ENCODE data around the gene VAV2.

VAV2 gene

GRCh38 chr9:133795049-133795448 lies 197.1 kb downstream of the VAV2 start:
- no peak for TF ChIP-seq Cebpa-rat (IDR thresholded peaks at IDR 0.05)
- H3K36me3 ChIP-seq: peaks cover 0 to 44% (median 8%) of the 10 kb centered on the region in 11 experiments; a peak in 12 of 22 replicates
- no peak overlapping the region for H3K27ac ChIP-seq
- H3K9ac ChIP-seq: no peak overlapping the region
- no peak overlapping the region for H3K4me3 ChIP-seq
- H3K4me2 ChIP-seq: peak overlapping the region in 2 of 11 experiments; percentile 75 to 76; a peak in 3 of 22 replicates
- peaks cover 0 to 68% (median 27%) of the 10 kb centered on the region in 11 experiments; a peak in 17 of 22 replicates for H4K20me1 ChIP-seq
- H3K9me3 ChIP-seq (replicated peaks in 1 of 11): no peaks in the 10 kb centered on the region
- peaks cover 0 to 11% (median 0%) of the 10 kb centered on the region in 11 experiments; a peak in 7 of 22 replicates for H3K27me3 ChIP-seq
- H3K4me1 ChIP-seq: peaks cover 15 to 34% (median 27%) of the 10 kb centered on the region in 10 experiments

GRCh38 chr9:133794016-133794760 lies 197.9 kb downstream of the VAV2 start:
- H3K4me3 ChIP-seq: no peak overlapping the region
- no peak for TF ChIP-seq Cebpa-rat (IDR thresholded peaks at IDR 0.05)
- H3K27me3 ChIP-seq: peaks cover 0 to 11% (median 0%) of the 10 kb centered on the region in 11 experiments; a peak in 7 of 22 replicates
- peak overlapping the region in 1 of 11 experiments; percentile 21; a peak in 1 of 22 replicates for H3K9ac ChIP-seq
- peaks cover 24 to 43% (median 36%) of the 10 kb centered on the region in 10 experiments for H3K4me1 ChIP-seq
- H3K4me2 ChIP-seq: peak overlapping the region; percentile 64 to 84 (median 76)
- H3K9me3 ChIP-seq (replicated peaks in 1 of 11): no peaks in the 10 kb centered on the region
- H4K20me1 ChIP-seq: peaks cover 0 to 68% (median 31%) of the 10 kb centered on the region in 11 experiments; a peak in 18 of 22 replicates
- H3K36me3 ChIP-seq: peaks cover 0 to 40% (median 8%) of the 10 kb centered on the region in 11 experiments; a peak in 12 of 22 replicates
- no peak overlapping the region for H3K27ac ChIP-seq

- TF ChIP-seq Cebpa-rat (IDR thresholded peaks at IDR 0.05): no peak
- peak overlapping the region in 4 of 10 experiments; percentile 23 to 57 (median 30); a peak in 5 of 20 replicates for H3K4me3 ChIP-seq
- no peaks in the 10 kb centered on the region for H3K9me3 ChIP-seq (replicated peaks in 1 of 11)
- no peak overlapping the region for H3K27ac ChIP-seq
- peaks cover 0 to 33% (median 8%) of the 10 kb centered on the region in 11 experiments; a peak in 11 of 22 replicates for H3K36me3 ChIP-seq
- H3K4me1 ChIP-seq: peaks cover 31 to 50% (median 43%) of the 10 kb centered on the region in 10 experiments
- peak overlapping the region in 1 of 11 experiments; percentile 11; a peak in 1 of 22 replicates for H3K9ac ChIP-seq
- H4K20me1 ChIP-seq: peaks cover 0 to 68% (median 36%) of the 10 kb centered on the region in 11 experiments; a peak in 18 of 22 replicates
- H3K4me2 ChIP-seq: peak overlapping the region; percentile 64 to 84 (median 76)
- H3K27me3 ChIP-seq: peaks cover 0 to 11% (median 0%) of the 10 kb centered on the region in 11 experiments; a peak in 7 of 22 replicates
Measured at GRCh38 chr9:133793471-133793870, 198.7 kb downstream of the VAV2 start.

GRCh38 chr9:133792721-133793470 lies 199.2 kb downstream of the VAV2 start:
- H3K4me2 ChIP-seq: peak overlapping the region; percentile 64 to 84 (median 76)
- peak overlapping the region in 5 of 10 experiments; percentile 11 to 57 (median 25); a peak in 7 of 20 replicates for H3K4me3 ChIP-seq
- peak overlapping the region in 1 of 11 experiments; percentile 11; a peak in 1 of 22 replicates for H3K9ac ChIP-seq
- peaks cover 0 to 11% (median 0%) of the 10 kb centered on the region in 11 experiments; a peak in 7 of 22 replicates for H3K27me3 ChIP-seq
- peaks cover 0 to 31% (median 8%) of the 10 kb centered on the region in 11 experiments; a peak in 11 of 22 replicates for H3K36me3 ChIP-seq
- no peaks in the 10 kb centered on the region for H3K9me3 ChIP-seq (replicated peaks in 1 of 11)
- TF ChIP-seq Cebpa-rat (IDR thresholded peaks at IDR 0.05): no peak
- peaks cover 0 to 67% (median 39%) of the 10 kb centered on the region in 11 experiments; a peak in 18 of 22 replicates for H4K20me1 ChIP-seq
- no peak overlapping the region for H3K27ac ChIP-seq
- peaks cover 37 to 56% (median 49%) of the 10 kb centered on the region in 10 experiments for H3K4me1 ChIP-seq

- Histone ChIP-seq H3K36me3 (peaks cover 0 to 26% (median 8%) of the 10 kb centered on the region in 11 experiments; a peak in 10 of 22 replicates), H4K20me1 (peaks cover 0 to 61% (median 39%) of the 10 kb centered on the region in 11 experiments; a peak in 18 of 22 replicates), H3K9me3 (replicated peaks in 1 of 11) (no peaks in the 10 kb centered on the region), H3K4me3 (no peak overlapping the region), H3K27me3 (peaks cover 0 to 11% (median 0%) of the 10 kb centered on the region in 11 experiments; a peak in 7 of 22 replicates), H3K9ac (no peak overlapping the region), H3K4me1 (peaks cover 46 to 65% (median 58%) of the 10 kb centered on the region in 10 experiments), H3K4me2 (no peak overlapping the region), H3K27ac (no peak overlapping the region)
- no peak for TF ChIP-seq Cebpa-rat (IDR thresholded peaks at IDR 0.05)
Measured at GRCh38 chr9:133791735-133792649, 200.1 kb downstream of the VAV2 start.

- no peak overlapping the region for H3K27ac ChIP-seq
- H3K36me3 ChIP-seq: peaks cover 0 to 26% (median 8%) of the 10 kb centered on the region in 11 experiments; a peak in 10 of 22 replicates
- H3K9ac ChIP-seq: no peak overlapping the region
- peaks cover 55 to 74% (median 67%) of the 10 kb centered on the region in 10 experiments for H3K4me1 ChIP-seq
- TF ChIP-seq Cebpa-rat (IDR thresholded peaks at IDR 0.05): no peak
- no peaks in the 10 kb centered on the region for H3K9me3 ChIP-seq (replicated peaks in 1 of 11)
- H4K20me1 ChIP-seq: peaks cover 0 to 64% (median 41%) of the 10 kb centered on the region in 11 experiments; a peak in 18 of 22 replicates
- H3K4me3 ChIP-seq: no peak overlapping the region
- no peak overlapping the region for H3K4me2 ChIP-seq
- peaks cover 0 to 11% (median 0%) of the 10 kb centered on the region in 11 experiments; a peak in 7 of 22 replicates for H3K27me3 ChIP-seq
Measured at GRCh38 chr9:133791069-133791468, 201.1 kb downstream of the VAV2 start.

GRCh38 chr9:133789778-133790177 lies 202.3 kb downstream of the VAV2 start:
- Histone ChIP-seq H3K4me2 (peak overlapping the region; percentile 9 to 99 (median 89); a peak in 20 of 22 replicates), H3K4me1 (peaks cover 68 to 84% (median 79%) of the 10 kb centered on the region in 10 experiments), H3K9me3 (replicated peaks in 1 of 11) (no peaks in the 10 kb centered on the region), H4K20me1 (peaks cover 0 to 60% (median 38%) of the 10 kb centered on the region in 11 experiments; a peak in 18 of 22 replicates), H3K27me3 (peaks cover 0 to 11% (median 0%) of the 10 kb centered on the region in 11 experiments; a peak in 7 of 22 replicates), H3K9ac (peak overlapping the region in 3 of 11 experiments; percentile 20 to 51 (median 38); a peak in 3 of 22 replicates), H3K27ac (no peak overlapping the region), H3K36me3 (peaks cover 0 to 26% (median 7%) of the 10 kb centered on the region in 11 experiments; a peak in 10 of 22 replicates), H3K4me3 (no peak overlapping the region)
- no peak for TF ChIP-seq Cebpa-rat (IDR thresholded peaks at IDR 0.05)
